NCI-H524 (cell line): ENCODE results near the gene OGDH.
"Not testable (repeated sequence)": the region's sequence is repeated elsewhere in the genome, so short reads cannot be mapped to it uniquely, and the experiment has no call there.

Experiments used
- DNase-seq, 2 experiments: peaks; one replicate each; lab custom pipeline; 2025; lab: John Stamatoyannopoulos, UW

The OGDH gene

DNA sequence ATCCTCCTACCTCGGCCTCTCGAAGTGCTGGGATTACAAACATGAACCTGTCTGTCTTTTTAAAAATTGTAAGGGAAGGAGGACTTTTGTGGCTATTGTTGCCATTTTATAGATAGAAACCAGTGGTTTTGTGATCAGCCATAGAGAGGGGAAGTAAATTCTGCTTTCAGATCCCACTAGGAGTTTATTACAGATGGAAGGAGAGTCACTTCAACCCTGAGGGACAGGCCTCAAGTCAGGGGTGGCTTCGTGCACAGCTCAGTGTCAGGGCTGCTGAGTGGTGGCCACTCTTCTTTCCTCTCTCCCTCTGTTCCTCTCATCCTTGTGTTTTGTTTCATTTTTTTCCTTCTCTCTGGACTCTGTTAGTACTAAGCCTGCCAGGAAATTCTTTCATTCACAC, 60.8 kb downstream of the OGDH start:
- DNase-seq: no peak

DNA sequence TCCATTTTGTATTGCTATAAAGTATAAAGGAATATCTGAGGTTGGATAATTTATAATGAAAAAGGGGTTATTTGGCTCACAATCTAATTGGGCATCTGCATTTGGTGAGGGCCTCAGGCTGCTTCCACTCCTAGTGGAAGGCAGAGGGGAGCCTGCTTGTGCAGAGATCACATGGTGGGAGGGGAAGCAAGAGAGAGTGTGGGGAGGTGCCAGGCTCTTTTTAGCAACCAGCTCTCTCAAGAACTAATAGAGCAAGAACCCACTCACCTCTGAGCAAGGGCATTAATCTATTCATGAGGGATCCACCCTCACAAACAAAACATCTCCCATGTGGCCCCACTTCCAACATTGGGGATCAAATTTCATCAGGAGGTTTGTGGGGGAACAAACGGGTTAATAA, 64.6 kb downstream of the OGDH start:
- no peak for DNase-seq

DNA sequence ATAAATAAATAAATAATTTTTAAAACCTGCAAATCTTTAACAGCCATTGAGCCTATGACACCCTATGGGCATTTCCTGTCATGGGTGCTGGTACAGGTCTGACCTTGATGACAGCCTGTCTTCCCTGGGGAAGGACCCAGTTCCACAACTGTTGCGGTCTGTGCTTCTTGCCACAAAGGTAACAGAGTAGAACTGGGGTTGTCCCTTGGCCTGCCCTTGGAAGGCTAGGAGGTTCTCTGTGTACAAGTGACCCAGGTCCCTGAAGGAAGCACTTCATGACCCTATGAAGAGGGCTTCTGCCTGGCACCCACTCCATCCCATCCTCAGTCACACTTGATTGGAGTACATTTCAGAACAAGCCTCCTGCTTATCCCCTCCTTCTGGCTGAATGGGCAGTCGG, 66.9 kb downstream of the OGDH start:
- no peak for DNase-seq

DNA sequence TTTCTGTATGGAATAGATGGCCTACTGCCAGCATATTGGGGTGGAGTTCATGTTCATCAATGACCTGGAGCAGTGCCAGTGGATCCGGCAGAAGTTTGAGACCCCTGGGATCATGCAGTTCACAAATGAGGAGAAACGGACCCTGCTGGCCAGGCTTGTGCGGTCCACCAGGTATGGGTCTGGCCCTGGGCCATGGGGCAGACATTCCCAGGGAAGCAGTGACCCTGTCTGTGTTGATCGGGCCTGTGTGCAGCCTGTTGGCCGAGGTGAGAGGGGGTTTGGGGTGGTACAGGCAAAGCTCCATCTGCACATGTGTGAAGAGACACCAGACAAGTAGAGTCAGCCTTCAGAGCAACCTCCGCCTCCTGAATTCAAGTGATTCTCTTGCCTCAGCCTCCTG, 67.3 kb downstream of the OGDH start:
- no peak for DNase-seq

DNA sequence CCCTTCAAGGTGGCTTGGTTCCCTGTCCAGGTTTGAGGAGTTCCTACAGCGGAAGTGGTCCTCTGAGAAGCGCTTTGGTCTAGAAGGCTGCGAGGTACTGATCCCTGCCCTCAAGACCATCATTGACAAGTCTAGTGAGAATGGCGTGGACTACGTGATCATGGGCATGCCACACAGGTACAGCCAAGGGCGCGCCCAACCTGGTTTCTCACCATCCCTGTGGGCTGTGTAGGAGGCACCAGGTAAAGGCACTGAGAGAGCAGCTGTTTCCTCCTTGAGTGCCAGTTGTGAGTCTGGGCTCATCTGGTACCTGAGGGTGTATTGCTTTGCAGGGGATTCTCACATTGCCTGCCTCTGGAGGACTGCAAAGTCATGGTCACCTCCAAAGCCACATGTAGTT, 68.0 kb downstream of the OGDH start:
- no peak for DNase-seq

DNA sequence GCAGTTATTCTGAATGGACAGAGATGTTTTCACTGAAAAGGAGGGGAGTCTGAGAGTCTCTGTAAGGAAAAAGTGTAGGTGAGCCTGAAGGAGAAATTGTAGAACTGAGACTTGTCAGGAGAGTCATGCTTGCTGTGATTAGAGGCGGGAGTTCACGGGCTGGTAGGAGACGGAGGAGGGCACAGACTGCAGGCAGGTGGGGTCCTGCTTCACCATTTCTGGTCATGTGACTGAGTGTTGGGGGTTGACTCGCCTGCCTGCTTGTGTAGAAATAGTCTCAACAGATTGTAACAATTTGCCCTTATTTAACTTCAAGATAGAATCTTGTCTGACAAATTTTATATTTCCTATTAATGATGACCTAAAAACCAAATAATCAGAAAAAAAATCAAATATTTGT, 70.3 kb downstream of the OGDH start:
- no peak for DNase-seq

DNA sequence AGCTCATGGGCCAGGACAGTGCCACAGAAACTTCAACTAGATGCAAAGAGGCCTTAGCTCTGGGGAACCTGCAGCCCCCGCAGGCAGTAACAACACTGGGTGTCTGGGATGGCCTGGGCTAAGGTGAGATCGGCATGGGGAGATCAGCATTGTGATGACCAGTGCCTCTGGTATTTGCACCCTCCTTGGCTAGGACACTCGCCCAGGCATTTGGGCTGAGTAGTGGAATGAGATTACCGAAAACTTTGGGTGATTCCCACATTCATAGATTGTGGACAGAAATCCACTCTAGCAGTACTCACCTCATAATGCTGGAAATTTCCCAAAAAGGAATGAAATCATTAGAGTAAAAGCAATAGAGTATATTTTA, 71.7 kb downstream of the OGDH start:
- DNase-seq: no peak

DNA sequence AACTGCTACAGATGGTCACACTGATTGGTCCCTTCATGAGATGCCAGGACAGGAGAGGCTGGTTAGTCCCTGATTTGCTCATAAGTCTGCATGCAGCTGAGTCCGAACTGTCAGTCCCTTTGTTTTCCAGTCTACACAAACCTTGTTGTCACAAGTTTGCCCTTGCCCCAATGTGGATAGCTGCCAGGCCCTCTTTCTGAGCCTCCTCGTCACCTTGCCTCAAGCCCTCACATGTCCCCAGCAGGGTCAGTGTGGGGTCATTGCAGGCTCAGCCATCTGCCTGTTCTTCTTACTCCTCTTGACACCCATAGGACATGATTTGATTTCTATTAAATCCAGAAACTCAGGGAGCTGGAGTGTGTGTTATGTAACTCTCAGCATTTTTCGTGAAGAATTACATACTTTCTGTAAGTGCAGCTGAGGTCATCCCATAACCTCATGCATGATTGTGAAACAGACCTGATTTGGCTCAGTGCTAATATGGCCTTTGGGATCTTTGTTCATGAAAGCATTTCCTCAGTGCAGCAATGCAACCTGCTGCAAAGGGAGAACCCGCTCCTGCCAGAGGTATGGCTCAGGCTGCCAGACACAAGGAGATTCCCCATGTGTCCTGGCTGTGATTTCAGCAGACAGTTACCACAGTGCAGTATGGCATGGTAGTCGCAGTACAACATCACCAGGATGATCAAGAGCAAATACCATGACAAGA, 72.2 kb downstream of the OGDH start:
- no peak for DNase-seq

DNA sequence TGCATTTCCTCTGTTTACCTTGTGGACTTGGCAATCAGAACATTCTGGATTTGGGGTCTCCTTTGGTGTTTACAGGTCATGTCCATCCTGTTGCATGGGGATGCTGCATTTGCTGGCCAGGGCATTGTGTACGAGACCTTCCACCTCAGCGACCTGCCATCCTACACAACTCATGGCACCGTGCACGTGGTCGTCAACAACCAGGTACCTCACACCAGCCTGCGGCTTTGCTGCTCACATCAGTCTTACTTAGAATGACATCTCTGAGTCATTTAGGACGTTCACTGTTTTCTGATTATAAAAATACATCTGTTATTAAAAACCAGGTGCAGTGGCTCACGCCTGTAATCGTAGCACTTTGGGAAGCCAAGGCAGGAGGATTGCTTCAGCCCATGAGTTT, 75.2 kb downstream of the OGDH start:
- DNase-seq: no peak

DNA sequence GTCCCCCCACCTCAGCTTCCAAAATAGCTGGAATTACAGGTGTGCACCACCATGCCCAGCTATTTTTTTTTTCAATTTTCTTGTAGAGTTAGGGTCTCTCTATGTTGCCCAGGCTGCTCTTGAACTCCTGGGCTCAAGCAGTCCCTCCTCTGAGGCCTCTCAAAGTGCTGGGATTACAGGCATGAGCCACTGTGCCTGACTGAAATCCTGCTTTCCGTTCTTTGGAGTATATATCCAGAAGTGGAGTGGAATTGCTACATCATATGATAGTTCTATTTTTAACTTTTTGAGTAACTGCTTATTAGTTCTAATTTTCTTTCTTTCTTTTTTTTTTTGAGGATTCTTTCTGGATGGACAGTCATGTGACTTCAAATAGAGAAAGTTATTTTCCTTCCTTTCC, 79.3 kb downstream of the OGDH start:
- no peak for DNase-seq

DNA sequence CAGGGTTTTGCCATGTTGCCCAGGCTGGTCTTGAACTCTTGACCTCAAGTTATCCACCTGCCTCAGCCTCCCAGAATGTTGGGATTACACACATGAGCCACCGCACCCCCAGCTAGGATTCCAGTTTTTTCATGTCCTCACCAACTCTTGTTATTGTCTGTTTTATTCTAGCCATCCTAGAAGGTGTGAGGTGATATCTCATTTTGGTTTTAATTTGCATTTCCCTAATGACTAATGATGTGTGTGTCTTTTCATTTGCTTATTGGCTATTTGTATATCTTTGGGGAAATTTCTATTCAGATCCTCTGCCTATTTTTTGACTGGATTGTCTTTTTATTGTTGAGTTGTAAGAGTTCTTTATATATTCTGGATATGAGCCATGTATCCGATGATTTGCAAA, 83.0 kb downstream of the OGDH start:
- no peak for DNase-seq

DNA sequence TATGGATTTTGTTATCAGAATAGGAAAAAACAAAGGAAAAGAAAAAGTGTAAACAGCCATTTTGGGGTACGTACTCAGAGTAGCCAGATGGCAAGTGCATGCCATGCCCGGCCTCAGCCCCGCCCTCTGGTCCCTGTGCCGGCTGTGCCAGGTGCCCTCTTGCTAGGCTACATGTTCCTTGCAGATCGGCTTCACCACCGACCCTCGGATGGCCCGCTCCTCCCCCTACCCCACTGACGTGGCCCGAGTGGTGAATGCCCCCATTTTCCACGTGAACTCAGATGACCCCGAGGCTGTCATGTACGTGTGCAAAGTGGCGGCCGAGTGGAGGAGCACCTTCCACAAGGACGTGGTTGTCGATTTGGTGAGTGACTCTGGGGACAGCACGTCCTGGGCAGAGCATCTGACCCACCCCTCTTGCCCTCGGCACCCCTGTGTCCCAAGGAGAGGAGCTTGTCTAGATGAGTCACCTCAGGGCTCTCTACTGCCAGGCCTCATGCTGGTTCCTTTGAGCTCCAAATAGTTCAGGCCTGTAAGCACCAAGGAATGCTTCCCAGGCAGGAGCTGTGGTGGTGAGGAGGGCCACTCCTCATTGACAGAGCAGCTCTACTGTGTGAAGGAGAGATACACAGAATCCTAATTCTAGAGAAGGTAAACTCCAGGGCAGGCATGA, 87.3 kb downstream of the OGDH start:
- no peak for DNase-seq

DNA sequence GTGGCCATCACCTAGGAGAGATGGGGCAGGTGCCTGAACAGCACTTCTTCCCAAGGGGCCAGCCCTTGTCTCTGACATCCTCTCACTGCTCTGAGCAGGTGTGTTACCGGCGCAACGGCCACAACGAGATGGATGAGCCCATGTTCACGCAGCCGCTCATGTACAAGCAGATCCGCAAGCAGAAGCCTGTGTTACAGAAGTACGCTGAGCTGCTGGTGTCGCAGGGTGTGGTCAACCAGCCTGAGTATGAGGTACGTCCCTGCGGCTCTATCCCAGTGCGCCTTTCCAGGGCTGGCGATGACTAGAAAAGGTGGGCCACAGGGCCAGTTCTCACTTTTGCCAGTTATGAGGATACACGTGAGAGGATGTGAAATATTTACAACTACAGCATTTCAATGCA, 87.9 kb downstream of the OGDH start:
- no peak for DNase-seq

DNA sequence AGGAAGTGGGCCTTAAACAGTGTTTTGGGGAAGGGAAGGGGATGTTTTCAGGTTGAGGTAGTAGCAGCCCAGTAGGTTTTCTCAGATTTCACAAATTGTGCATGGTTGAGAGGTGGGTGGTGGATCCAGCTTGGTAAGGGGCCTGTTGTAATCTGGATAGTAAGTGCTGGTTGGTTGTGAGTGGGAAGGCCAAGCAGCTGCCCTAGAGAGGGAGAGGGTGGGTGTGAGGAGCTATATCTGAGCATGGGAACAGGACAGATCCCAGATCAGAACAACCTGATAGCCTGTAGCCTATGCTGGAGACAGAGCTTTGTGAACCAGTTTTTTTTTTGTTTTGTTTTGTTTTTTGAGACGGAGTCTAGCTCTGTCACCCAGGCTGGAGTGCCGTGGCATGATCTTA, 88.3 kb downstream of the OGDH start:
- DNase-seq: no peak

DNA sequence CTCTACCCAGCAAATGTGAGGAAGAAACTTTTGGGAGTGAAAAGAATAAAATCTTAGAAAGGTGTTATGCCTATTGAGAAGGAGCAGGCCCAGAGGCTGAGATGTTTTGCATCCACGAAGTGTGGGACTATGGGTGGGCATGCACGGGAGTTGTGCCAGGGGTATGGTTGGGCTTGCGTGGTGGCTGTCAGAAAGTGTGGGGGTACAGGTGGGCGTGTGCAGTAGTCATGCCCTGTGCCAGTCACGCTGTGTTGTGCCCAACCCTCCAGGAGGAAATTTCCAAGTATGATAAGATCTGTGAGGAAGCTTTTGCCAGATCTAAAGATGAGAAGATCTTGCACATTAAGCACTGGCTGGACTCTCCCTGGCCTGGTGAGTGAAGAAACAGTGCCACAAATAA, 89.3 kb downstream of the OGDH start:
- DNase-seq: no peak

DNA sequence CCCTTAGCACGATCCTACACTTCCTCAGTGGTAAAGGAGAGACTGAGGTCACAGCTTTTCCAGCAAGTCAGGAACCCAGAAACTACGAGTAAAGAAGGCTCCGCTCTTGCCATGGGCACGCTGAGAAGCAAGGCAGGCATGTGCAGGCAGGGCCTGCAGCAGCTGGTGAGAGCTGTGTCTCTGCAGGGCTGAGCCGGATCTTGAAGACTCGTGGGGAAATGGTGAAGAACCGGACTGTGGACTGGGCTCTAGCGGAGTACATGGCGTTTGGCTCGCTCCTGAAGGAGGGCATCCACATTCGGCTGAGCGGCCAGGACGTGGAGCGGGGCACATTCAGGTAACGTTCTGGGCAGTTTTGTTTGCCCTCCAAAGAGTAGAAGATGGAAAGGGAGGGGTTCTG, 90.3 kb downstream of the OGDH start:
- no peak for DNase-seq

DNA sequence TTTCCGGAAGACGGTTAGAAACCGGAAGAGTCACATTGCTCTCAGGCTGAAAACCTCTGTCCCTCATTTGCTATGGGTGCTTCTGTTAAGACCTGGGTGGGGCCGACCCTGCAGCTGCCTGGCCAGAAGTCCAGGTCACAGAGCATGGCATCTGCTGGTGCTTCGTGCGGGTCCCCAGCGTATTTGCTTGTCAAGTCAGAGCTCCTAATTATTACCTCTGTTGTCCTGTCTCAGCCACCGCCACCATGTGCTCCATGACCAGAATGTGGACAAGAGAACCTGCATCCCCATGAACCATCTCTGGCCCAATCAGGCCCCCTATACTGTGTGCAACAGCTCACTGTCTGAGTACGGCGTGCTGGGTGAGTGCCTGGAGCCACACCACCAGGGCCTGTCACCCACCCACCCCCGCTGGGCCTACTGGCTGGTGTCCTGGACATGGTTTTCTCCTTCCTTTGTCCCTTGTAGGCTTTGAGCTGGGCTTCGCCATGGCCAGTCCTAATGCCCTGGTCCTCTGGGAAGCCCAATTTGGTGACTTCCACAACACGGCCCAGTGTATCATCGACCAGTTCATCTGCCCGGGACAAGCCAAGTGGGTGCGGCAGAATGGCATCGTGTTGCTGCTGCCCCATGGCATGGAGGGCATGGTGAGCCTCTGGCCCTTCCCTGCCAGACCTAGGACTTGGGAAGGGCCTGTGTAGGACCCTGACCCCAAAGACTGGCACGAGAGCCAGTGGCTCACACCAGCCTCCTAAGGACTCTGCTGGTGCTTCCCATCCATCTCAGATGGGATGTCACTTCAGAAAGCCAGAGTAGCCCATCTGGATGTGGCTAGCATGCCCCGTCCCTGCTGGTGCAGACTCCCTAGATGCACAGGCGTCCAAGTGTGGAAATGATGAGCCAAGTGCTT, 91.0 kb downstream of the OGDH start:
- DNase-seq: no peak

DNA sequence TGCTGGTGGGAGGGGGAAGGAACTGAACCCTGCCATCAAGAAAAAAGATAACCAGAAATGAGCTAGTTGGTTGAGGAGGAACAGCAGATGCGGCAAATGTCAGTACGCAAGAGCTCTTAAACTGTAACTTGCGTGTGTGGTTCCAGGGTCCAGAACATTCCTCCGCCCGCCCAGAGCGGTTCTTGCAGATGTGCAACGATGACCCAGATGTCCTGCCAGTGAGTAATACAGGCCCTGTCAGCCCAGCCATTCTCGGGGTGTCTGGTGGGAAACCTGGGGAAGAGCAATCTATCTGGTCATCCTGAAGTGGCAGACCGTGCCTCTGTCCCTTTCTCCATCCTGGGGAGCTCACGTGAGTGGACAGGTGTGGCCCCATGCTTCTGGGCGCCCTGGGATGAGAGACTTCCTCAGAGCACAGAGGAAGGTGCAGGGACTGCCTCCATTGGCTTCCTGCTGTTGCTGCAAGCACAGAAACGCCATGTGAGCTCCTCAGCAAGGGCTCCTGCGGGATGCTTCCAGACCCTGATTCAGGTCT, 91.7 kb downstream of the OGDH start:
- DNase-seq: no peak

DNA sequence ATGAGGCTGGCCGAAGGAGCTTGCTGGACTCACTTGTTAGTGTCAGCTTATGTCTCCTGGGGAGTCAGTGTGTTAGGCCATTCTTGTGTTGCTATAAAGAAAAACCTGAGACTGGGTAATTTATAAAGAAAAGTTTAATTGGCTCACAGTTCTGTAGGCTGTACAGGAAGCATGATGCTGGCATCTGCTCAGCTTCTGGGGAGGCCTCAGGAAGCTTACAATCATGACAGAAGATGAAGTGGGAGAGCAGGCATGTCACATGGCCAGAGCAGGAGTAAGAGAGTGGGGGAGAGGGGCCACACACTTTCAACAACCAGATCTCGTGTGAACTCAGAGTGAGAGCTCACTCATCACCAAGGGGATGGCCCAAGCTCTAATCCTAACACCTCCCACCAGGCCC, 93.2 kb downstream of the OGDH start:
- not testable (repeated sequence) for DNase-seq

DNA sequence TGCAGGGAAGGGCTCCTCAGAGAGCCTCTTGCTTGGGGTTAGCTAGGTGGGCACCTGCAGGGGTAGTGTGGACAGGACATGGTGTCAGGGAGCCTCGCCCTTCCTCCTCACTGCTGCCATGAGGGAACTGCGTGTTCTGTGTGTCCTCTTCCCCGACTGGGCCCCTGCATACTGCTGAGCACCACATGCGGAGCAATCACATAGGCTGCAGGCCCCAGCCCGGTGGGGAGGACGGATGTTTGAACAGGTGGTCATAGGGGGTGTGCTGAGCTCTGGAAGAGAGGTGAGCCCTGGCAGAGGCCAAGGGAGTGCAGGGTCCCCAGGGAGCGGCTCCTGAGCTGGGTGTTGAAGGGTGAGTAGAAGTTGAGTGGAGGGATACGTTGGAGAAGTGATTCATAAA, 93.9 kb downstream of the OGDH start:
- DNase-seq: no peak

DNA sequence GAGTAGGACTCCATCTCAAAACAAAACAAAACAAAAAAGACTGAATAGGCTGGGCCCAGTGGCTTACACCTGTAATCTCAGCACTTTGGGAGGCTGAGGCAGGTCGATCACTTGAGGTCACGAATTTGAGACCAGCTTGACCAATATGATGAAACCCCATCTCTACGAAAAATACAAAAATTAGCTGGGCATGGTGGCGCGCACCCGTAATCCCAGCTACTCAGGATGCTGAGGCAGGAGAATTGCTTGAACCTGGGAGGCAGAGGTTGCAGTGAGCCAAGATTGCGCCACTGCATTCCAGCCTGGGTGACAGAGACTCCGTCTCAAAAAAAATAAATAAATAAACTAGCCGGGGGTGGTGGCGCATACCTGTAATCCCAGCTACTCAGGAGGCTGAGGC, 97.0 kb downstream of the OGDH start:
- DNase-seq: not testable (repeated sequence)

DNA sequence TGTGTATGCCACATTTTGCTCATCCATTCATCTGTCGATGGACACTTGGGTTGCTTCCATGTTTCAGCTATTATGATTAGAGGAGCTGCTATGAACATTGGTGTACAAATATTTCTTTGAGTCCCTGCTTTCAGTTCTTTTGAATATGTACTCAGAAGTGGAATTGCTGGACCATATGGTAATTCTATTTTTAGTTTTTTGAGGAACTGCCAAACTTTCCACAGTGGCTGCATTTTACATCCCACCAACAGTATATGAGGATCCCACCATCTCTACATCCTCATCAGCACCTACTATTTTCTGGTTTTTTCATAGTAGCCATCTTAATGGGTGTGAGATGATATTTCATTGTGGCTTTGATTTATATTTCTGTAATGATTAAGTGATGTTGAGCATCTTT, 97.5 kb downstream of the OGDH start:
- DNase-seq: no peak

DNA sequence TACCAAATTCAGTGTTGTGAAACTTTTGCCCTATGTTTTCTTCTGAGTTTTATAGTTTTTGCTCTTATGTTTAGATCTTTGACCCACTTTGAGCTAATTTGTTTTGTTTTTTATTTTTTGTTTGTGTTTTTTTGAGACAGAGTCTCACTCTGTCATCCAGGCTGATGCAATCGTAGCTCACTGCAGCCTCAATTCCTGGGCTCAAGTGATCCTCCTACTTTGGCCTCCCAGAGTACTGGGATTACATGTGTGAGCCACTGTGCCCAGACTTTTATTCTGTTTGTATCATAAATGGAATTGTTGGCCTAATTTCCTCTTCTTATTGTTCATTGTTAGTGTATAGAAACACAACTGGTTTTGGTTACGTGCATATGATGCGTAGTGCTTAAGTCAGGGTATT, 99.0 kb downstream of the OGDH start:
- no peak for DNase-seq
